ENCODE data around the gene TSPEAR.

Gene TSPEAR

DNA sequence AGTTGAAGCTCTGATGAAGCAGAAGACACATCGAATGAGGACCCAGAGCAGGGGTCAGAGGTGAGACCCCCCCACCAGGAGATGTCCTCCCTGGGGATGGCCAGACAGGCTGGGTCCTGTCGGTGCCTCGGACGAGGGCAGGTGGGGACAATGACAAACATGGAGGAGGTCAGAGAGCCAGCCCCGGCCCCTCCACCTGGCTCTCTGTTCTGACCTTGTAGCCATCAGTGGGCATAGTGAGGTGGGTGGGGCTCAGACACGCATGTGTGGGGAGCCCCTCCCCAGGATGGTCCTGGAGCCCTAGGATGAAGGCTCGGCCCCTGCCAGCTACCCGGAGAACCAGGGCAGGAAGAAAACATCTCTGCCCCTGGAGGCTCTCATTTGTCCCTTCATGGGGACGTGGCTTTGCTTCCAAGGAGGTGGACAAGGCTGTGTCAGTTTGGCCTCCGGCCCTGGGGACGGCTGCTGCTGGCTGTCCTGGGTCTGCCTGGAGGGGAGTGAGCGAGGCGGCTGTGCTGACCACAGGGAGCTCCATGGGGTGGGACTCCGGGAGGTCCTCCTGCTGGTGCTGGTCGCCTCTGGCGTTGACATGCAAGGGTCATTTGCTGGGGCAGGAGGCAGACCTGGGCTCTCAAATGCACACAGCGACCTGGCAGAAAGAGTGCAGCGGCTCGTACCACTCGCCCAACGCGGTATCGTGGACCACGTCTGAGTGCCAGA is 121.6 kb downstream of the TSPEAR start:
- H3K79me2 ChIP-seq (ENCODE audit: insufficient read depth, low read length): no peaks in the 10 kb centered on the region
- H3K9me2 ChIP-seq (replicated peaks; ENCODE audit: insufficient read depth, low read length): no peaks in the 10 kb centered on the region
- no peaks in the 10 kb centered on the region for H3F3A ChIP-seq (ENCODE audit: insufficient read depth)
- H4K20me1 ChIP-seq (ENCODE audit: low read depth, low read length): no peaks in the 10 kb centered on the region
- H3K9ac ChIP-seq (ENCODE audit: low read length): no peak overlapping the region
- H3K36me3 ChIP-seq (ENCODE audit: low read length): no peaks in the 10 kb centered on the region
- no peaks in the 10 kb centered on the region for H3K27me3 ChIP-seq (ENCODE audit: low read length)
- no peak overlapping the region for H3K4me2 ChIP-seq (ENCODE audit: low read depth, low read length, poor library complexity, severe bottlenecking)
- no peaks in the 10 kb centered on the region for H3K9me3 ChIP-seq (ENCODE audit: insufficient read depth, low read length)
- H3K27ac ChIP-seq (ENCODE audit: low read depth, low read length): no peak overlapping the region
- no peak overlapping the region for H2AFZ ChIP-seq (ENCODE audit: low read depth, low read length, severe bottlenecking)
- no peak overlapping the region for H3K4me3 ChIP-seq (ENCODE audit: insufficient read depth, low read length, poor library complexity, severe bottlenecking)
- TF ChIP-seq EZH2phosphoT487 (conservative IDR thresholded peaks at IDR 0.05; ENCODE audit: low read length): no peak
- TF ChIP-seq, protein P1, sequence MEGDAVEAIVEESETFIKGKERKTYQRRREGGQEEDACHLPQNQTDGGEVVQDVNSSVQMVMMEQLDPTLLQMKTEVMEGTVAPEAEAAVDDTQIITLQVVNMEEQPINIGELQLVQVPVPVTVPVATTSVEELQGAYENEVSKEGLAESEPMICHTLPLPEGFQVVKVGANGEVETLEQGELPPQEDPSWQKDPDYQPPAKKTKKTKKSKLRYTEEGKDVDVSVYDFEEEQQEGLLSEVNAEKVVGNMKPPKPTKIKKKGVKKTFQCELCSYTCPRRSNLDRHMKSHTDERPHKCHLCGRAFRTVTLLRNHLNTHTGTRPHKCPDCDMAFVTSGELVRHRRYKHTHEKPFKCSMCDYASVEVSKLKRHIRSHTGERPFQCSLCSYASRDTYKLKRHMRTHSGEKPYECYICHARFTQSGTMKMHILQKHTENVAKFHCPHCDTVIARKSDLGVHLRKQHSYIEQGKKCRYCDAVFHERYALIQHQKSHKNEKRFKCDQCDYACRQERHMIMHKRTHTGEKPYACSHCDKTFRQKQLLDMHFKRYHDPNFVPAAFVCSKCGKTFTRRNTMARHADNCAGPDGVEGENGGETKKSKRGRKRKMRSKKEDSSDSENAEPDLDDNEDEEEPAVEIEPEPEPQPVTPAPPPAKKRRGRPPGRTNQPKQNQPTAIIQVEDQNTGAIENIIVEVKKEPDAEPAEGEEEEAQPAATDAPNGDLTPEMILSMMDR (IDR thresholded peaks at IDR 0.05; ENCODE audit: insufficient read depth, low read length, poor library complexity, severe bottlenecking): no peak

DNA sequence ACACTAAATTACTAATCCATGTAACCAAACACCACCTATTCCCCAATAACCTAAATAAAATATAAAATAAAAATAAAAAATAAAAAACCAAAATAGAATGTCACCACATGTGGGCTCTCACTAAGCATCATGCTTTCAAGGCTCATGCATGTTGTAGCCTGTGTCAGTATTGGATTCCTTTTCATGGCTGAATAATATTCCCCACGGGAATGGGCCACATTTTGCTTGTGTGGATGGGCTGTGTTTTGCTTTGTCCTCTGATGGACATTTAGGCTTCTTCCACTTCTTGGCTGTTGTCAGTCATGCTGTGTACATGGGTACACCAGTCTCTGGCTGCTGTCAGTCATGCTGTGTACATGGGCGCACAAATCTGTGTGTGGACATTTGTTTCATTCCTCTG is 122.3 kb downstream of the TSPEAR start:
- Histone ChIP-seq H3K9me2 (replicated peaks; ENCODE audit: insufficient read depth, low read length) (no peaks in the 10 kb centered on the region), H3K4me3 (ENCODE audit: insufficient read depth, low read length, poor library complexity, severe bottlenecking) (no peak overlapping the region), H3K9me3 (ENCODE audit: insufficient read depth, low read length) (no peaks in the 10 kb centered on the region), H3K9ac (ENCODE audit: low read length) (no peak overlapping the region), H3K27me3 (ENCODE audit: low read length) (no peaks in the 10 kb centered on the region), H3F3A (ENCODE audit: insufficient read depth) (no peaks in the 10 kb centered on the region), H4K20me1 (ENCODE audit: low read depth, low read length) (no peaks in the 10 kb centered on the region), H3K27ac (ENCODE audit: low read depth, low read length) (no peak overlapping the region), H2AFZ (ENCODE audit: low read depth, low read length, severe bottlenecking) (no peak overlapping the region), H3K79me2 (ENCODE audit: insufficient read depth, low read length) (no peaks in the 10 kb centered on the region), H3K36me3 (ENCODE audit: low read length) (no peaks in the 10 kb centered on the region), H3K4me2 (ENCODE audit: low read depth, low read length, poor library complexity, severe bottlenecking) (no peak overlapping the region)
- no peak for TF ChIP-seq EZH2phosphoT487 (conservative IDR thresholded peaks at IDR 0.05; ENCODE audit: low read length)
- TF ChIP-seq, protein P1 (IDR thresholded peaks at IDR 0.05; ENCODE audit: insufficient read depth, low read length, poor library complexity, severe bottlenecking): no peak

DNA sequence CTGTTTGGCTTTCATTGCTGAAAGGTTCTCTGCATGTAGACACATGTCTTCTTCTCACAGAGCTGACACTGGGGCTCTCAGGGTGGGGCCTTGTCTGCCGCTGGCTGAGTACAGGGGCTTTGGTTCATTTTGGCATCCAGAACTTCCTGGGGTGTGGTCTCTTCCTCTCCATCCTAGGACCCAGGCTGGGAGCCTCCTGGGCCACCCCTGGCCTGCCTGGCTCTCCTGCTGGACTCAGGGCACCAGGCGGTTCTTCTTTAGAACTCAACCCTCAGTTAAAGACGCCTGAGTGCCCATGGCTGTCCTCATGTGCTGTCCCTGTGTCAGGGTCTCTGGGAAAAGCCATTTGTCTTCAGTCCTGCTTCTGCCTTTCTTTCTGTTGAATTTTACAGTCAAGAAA is 125.5 kb downstream of the TSPEAR start:
- Histone ChIP-seq H3K4me3 (ENCODE audit: insufficient read depth, low read length, poor library complexity, severe bottlenecking) (no peak overlapping the region), H3K27me3 (ENCODE audit: low read length) (no peaks in the 10 kb centered on the region)
- no peak for TF ChIP-seq EZH2phosphoT487 (conservative IDR thresholded peaks at IDR 0.05; ENCODE audit: low read length)
- TF ChIP-seq, protein P1 (IDR thresholded peaks at IDR 0.05; ENCODE audit: insufficient read depth, low read length, poor library complexity, severe bottlenecking): no peak

More for the DNA sequence above, 125.5 kb downstream of the TSPEAR start:
- H3K9ac ChIP-seq (ENCODE audit: low read length): no peak overlapping the region
- H4K20me1 ChIP-seq (ENCODE audit: low read depth, low read length): no peaks in the 10 kb centered on the region
- no peak overlapping the region for H3K4me2 ChIP-seq (ENCODE audit: low read depth, low read length, poor library complexity, severe bottlenecking)
- H3K9me2 ChIP-seq (replicated peaks; ENCODE audit: insufficient read depth, low read length): no peaks in the 10 kb centered on the region
- H2AFZ ChIP-seq (ENCODE audit: low read depth, low read length, severe bottlenecking): no peak overlapping the region
- no peaks in the 10 kb centered on the region for H3F3A ChIP-seq (ENCODE audit: insufficient read depth)
- H3K36me3 ChIP-seq (ENCODE audit: low read length): no peaks in the 10 kb centered on the region
- no peaks in the 10 kb centered on the region for H3K79me2 ChIP-seq (ENCODE audit: insufficient read depth, low read length)
- no peak overlapping the region for H3K27ac ChIP-seq (ENCODE audit: low read depth, low read length)
- peaks cover 10% of the 10 kb centered on the region; the same call in 1 of the 2 replicates for H3K9me3 ChIP-seq (ENCODE audit: insufficient read depth, low read length)

Measured in SU-DHL-6 (cell line).